Medulla oblongata (tissue), 1 donor: ENCODE data around the gene UBE2C.

Experiments
- DNase-seq: peaks from one replicate; pipeline ENCODE4 v3.0.0-alpha.2; 2015; ENCODE audit errors: extremely low spot score

UBE2C gene

DNA sequence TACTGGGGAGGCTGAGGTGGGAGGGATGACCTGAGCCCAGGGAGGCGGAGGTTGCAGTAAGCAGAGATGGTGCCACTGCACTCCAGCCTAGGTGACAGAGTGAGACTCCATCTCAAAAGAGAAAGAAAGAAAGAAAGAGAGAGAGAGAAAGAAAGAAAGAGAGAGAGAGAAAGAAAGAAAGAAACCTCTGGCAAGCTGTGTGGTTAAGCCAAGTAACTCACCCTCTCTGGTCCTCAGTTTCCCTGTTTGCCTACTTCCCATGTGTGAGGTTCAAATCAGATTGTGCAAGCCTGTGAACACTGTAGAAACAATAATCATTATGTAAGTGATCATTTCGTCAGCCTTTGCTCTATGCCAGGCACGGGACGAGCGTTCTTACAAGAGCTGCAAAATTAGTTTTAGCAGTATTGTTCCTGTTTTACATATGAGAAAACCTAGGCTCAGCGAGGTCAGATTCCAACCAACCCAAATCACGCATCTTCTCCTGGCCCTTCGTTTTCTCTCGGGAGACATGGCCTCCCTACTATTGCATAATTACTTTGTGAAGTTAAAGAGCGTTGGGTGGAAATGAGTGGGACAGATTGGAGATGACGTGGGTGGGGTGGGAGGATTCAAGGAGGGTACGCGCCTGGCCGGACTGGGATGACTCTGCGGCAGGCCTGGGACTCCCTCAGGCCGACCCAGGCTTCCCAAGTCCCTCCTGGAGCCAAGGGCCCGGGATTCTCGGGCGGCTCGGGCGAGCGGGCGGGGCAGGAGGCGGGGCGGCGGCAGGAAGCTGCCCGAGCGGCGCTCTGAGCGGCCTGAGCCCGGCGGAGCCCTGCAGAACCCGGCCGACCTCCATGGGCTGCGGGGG lies 20.8 kb downstream of the UBE2C start, which contains the start of gene SNX21:
SNX21 (plus strand) TSS at position 770 of the 853 bp plus-strand sequence. CDS start 121 bp downstream, outside the sequence.
- peak; percentile 63 for DNase-seq

- peak; percentile 77 for DNase-seq
Measured at GRCh38 chr20:45833883-45834796, 21.7 kb downstream of the UBE2C start.

GRCh38 chr20:45834797-45835161 lies 22.3 kb downstream of the UBE2C start:
- DNase-seq = no peak

GRCh38 chr20:45835329-45835765 lies 22.9 kb downstream of the UBE2C start:
- DNase-seq = no peak

- DNase-seq = no peak
Measured at GRCh38 chr20:45835825-45836224, 23.4 kb downstream of the UBE2C start.

DNA sequence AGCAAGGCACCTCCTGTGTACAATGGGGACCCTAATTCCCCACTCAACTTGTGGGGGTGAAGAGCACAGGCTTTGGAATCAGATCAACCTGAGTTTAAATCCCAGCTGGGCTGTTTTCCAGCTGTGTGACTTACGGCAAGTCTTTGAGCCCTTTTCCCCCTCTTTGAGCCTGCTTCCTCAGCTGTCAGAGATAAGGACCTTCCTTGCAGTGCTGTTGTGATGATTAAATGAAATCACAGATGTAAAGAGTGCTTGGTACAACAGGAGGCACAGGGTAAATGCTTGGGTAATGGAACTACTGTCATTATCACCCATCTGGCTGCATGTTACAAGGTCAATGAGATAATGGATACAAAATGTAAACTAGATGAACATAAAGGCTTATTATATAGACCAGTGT lies 24.4 kb downstream of the UBE2C start:
- no peak for DNase-seq

DNA sequence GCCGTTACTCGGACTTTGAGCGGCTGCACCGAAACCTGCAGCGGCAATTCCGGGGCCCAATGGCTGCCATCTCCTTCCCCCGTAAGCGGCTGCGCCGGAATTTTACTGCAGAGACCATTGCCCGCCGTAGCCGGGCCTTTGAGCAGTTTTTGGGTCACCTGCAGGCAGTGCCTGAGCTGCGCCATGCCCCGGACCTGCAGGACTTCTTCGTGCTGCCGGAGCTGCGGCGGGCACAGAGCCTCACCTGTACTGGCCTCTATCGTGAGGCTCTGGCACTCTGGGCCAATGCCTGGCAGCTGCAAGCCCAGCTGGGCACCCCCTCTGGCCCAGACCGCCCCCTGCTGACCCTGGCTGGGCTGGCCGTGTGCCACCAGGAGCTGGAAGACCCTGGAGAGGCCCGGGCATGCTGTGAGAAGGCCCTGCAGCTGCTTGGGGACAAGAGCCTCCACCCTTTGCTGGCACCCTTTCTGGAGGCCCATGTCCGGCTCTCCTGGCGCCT lies 28.3 kb downstream of the UBE2C start:
- no peak for DNase-seq

DNA sequence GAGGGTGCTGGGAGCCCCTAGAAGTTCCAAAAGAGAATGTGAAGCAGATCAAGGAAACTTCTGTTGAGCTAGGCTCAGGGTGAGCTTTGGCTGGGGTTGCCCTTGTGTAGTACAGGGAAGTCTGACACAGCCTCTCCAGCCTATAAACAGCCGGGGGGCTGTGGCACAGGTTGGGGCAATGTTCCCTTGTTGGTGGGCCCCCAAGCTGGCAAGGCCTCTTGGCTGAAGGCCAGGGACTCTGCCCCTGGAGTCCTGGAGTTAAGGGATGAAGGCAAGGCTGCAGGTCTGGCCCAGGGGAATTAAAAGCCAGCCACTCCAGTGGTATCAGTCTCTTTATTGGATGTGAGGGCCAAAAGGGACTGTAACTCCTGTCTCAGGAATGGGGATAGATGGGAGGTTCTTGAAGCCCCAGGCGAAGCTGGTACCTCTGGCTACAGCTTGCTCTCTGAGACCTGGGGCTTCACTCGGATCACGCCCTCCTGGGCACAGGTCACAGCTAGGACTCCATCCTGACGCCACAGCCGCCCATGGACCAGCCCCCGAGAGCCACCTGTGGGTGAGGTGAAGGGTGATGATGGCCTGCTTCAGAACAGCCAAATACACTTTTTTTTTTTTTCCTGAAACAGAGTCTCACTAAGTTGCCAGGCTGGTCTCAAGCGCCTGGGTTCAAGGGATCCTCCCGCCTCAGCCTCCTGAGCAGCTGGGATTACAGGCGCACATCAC lies 29.1 kb downstream of the UBE2C start:
- no peak for DNase-seq

DNA sequence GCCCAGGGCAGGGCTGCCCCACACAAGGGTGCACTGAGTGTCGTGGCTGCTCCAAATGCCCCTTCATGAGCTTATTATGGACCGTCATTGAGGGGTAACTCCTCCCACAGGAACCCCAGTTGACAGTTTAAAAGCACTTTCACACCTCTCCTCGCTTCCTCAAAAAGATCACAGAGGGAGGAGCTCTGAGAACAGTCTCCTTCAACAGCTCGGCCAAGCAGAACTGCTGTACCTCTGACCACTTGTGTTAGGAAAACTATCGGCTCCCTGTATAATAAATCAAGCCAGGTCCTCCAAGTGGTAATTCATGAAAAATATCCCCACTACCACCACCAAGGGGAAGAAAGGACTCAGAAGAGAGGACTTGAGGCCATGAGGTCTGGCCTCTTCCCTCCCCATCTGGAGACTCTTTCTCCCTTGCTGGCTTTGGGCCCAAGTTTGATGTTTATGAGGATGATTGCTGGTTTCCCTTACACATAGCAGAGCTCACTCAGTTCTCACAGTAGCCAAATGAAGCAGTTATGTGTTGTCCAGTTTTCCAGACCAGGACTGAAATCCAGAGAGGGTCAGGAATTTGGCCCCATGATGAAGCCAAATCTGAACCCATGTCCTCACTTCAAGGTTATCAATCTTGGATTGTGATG lies 29.8 kb downstream of the UBE2C start:
- no peak for DNase-seq

GRCh38 chr20:45843506-45843905 lies 31.1 kb downstream of the UBE2C start:
- DNase-seq = no peak

DNA sequence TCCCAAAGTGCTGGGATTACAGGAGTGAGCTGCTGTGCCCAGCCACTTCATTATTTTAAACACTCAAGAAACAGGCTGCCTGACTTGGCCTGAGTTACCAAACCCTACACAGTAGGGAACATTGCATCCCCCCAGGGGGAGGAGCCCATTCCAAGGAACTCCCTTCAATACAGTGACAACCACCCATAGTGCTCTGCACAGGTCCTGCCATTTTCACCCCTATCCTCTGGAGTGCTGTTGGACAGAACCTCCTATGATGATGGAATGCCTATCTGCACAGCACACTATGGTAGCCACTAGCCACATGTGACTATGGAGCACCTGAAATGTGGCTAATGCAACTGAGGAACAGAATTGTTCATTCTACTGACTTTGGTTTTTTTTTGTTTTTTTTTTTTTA lies 33.0 kb downstream of the UBE2C start:
- DNase-seq = no peak

DNA sequence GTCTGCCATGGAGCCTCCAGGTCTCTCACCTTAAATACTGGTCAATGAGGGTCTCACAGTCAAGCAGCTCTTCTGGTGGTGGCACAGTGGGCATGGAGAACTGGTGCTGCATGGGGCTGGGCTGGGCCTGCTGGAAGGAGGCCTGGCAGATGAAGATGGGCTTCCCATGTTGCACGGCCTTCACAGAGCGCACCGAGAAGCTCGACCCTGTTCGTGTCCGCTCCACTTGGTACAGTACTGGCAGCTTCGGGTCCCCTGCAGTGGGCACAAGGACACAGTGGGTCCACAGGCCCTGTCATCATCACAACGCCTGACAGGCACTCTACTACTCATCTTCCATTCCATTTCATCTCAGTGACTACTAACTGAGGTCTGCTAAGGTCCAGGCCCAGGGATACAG lies 36.0 kb downstream of the UBE2C start:
- no peak for DNase-seq

- DNase-seq = no peak
Measured at GRCh38 chr20:45848969-45849582, 36.6 kb downstream of the UBE2C start.

GRCh38 chr20:45850238-45850637 lies 37.8 kb downstream of the UBE2C start:
- DNase-seq = no peak

DNA sequence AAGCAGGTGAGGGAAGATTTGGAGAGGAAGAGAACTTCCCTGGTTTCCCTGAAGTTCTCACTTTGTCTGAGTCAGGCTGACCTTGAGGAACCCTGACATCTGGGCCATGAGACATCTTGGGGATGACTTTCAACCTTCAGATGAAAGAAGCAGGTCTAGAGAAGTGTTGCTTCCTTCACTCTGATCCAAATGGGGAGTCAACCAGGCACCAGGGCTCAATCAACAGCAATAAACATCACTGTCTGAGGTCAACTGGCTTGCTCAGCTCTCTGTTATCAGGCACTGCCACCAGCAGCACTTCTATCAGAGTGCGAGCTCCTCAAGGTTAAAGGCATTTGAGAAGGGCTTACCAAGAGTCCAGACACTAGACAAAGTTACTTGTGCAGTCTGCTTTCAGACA lies 38.5 kb downstream of the UBE2C start:
- no peak for DNase-seq

DNA sequence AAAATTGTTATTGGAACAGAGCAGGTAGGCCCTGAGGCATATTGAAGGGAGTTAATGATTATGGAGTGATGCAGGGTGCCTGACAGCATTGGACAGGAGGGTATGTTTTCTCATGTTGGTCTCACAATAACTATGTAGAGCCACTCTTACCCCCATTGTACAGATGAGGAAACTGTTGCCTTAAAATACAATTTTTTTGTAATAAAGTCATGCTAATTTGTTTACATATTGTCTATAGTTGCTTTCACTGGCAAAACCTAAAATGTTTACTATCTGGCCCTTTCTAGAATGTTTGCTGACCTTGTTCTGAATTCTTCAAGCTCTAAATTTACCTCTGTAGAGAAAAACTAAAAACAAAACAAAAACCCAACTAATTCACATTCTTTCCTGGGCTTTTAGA lies 39.1 kb downstream of the UBE2C start:
- DNase-seq = no peak

GRCh38 chr20:45852326-45852725 lies 39.9 kb downstream of the UBE2C start:
- no peak for DNase-seq

- no peak for DNase-seq
Measured at GRCh38 chr20:45853484-45853883, 41.0 kb downstream of the UBE2C start.

GRCh38 chr20:45857114-45857881 lies 44.9 kb downstream of the UBE2C start, which contains the start of the genes ACOT8 and ZSWIM3:
Gene ACOT8 (minus strand): TSS chr20:45857392. CDS start chr20:45857315, 77 bp downstream.
Gene ZSWIM3 (plus strand): TSS chr20:45857614. CDS start chr20:45857826, 212 bp downstream.
- peak; percentile 100 for DNase-seq

GRCh38 chr20:45857882-45858216 lies 45.4 kb downstream of the UBE2C start:
- no peak for DNase-seq
